Calu3 (cell line): Measurements from ENCODE around the gene ALKBH4. TPM values are rescaled to one million over a fixed set of nuclear protein-coding genes. Genes with fewer than 3 reads are reported as not detected.

Experiments
- BruUV-seq: library from RNA; stranded (reverse); fragments of 400-500 nt; replicated peaks from 2 replicates; lab custom pipeline; 2021; lab: Mats Ljungman, UMichigan
- CTCF ChIA-PET: fragments of 300-600 bp; sonication (Branson Sonifier 250); formaldehyde crosslinking; loops from one replicate; lab custom pipeline; 2022; ENCODE audit warnings: antibody characterized with exemption; lab: Charles Lee
- DNase-seq: peaks from one replicate; pipeline ENCODE4 v3.0.0; 2022
- H3K27ac Mint-ChIP-seq: one replicate; pipeline ENCODE4 v1.8.0; 2022; ENCODE audit warnings: mixed read lengths; ENCODE audit not compliant: unreplicated experiment
- H3K27me3 Mint-ChIP-seq: one replicate; pipeline ENCODE4 v1.8.0; 2022; ENCODE audit warnings: mixed read lengths; ENCODE audit not compliant: unreplicated experiment
- H3K36me3 Mint-ChIP-seq: one replicate; pipeline ENCODE4 v1.8.0; 2022; ENCODE audit warnings: mild to moderate bottlenecking, moderate library complexity, mixed read lengths; ENCODE audit not compliant: insufficient read depth, unreplicated experiment
- H3K4me1 Mint-ChIP-seq: one replicate; pipeline ENCODE4 v1.8.0; 2022; ENCODE audit warnings: mild to moderate bottlenecking, low read depth, mixed read lengths; ENCODE audit not compliant: unreplicated experiment
- H3K4me3 Mint-ChIP-seq: one replicate; pipeline ENCODE4 v1.8.0; 2022; ENCODE audit warnings: mild to moderate bottlenecking, low read depth, moderate library complexity, mixed read lengths; ENCODE audit not compliant: unreplicated experiment
- H3K9me3 Mint-ChIP-seq: one replicate; pipeline ENCODE4 v1.8.0; 2022; ENCODE audit warnings: low read depth, mixed read lengths; ENCODE audit not compliant: unreplicated experiment
- CTCF ChIP-seq: fragments of 200-600 bp; IDR thresholded peaks from one replicate; pipeline ENCODE4 v1.8.0; 2022; ENCODE audit warnings: antibody characterized with exemption; ENCODE audit not compliant: unreplicated experiment
- intact Hi-C: fragments of 100-400 bp; cut with micrococcal nuclease; formaldehyde crosslinking; loops from one replicate; pipeline ENCODE4 v1.10.0; 2022; ENCODE audit not compliant: unreplicated experiment
- total RNA-seq: library from RNA; stranded (reverse); gene quantifications from 2 replicates; pipeline ENCODE4 v1.2.3, GENCODE V29; 2022

Gene ALKBH4
- total RNA-seq, 1 experiment from 2014 or later: 5.4 TPM

- no TSS peak for BruUV-seq
- peak; percentile 76 for DNase-seq
- no peak for TF ChIP-seq CTCF
- Mint-ChIP-seq H3K27ac (peak within 1 kb of the TSS; percentile 61), H3K4me3 (peak within 1 kb of the TSS; percentile 66), H3K4me1 (peaks cover 8% of the 10 kb centered on the region), H3K27me3 (no peaks in the 10 kb centered on the region), H3K36me3 (peaks cover 20% of the 10 kb centered on the region), H3K9me3 (no peaks in the 10 kb centered on the region)
- intact Hi-C loops: no loop called here
- CTCF ChIA-PET: interaction anchor here (0.6 to 0.7 kb wide), 2 partner anchors 21 to 784 kb away, joined by 4 to 7 read pairs; no protein-coding TSS in a partner anchor
Measured at GRCh38 chr7:102433219-102434038, 31.2 kb downstream of the ALKBH4 start, which contains the start of gene ORAI2. Gene ORAI2 (plus strand): TSS chr7:102433575. CDS start chr7:102438957, 5,382 bp downstream.

- CTCF ChIA-PET: no interaction called here
Measured at GRCh38 chr7:102432442-102433218, 32.0 kb downstream of the ALKBH4 start.

GRCh38 chr7:102431617-102432298 is 32.9 kb downstream of the ALKBH4 start:
- BruUV-seq: no TSS peak
- CTCF ChIA-PET: no interaction called here
- no peak for DNase-seq
- Mint-ChIP-seq H3K27ac (no peak overlapping the region), H3K4me1 (peaks cover 8% of the 10 kb centered on the region), H3K4me3 (no peak overlapping the region), H3K36me3 (peaks cover 20% of the 10 kb centered on the region), H3K27me3 (no peaks in the 10 kb centered on the region), H3K9me3 (no peaks in the 10 kb centered on the region)
- no peak for TF ChIP-seq CTCF
- intact Hi-C loops: no loop called here

More at GRCh38 chr7:102432442-102433218, 32.0 kb downstream of the ALKBH4 start:
- Mint-ChIP-seq H3K9me3 (no peaks in the 10 kb centered on the region), H3K27me3 (no peaks in the 10 kb centered on the region), H3K36me3 (peaks cover 20% of the 10 kb centered on the region), H3K4me3 (peak overlapping the region; percentile 66), H3K4me1 (peaks cover 8% of the 10 kb centered on the region), H3K27ac (no peak overlapping the region)
- DNase-seq: no peak
- intact Hi-C loops: no loop called here
- TF ChIP-seq CTCF: no peak
- BruUV-seq: no TSS peak

GRCh38 chr7:102429141-102429899 is 35.3 kb downstream of the ALKBH4 start:
- no peak overlapping the region for H3K4me3 Mint-ChIP-seq
- CTCF ChIA-PET: no interaction called here
- H3K4me1 Mint-ChIP-seq: peaks cover 2% of the 10 kb centered on the region
- no peak for TF ChIP-seq CTCF
- intact Hi-C loops: no loop called here
- H3K27me3 Mint-ChIP-seq: no peaks in the 10 kb centered on the region
- BruUV-seq: no TSS peak
- H3K9me3 Mint-ChIP-seq: no peaks in the 10 kb centered on the region
- H3K27ac Mint-ChIP-seq: no peak overlapping the region
- DNase-seq: no peak
- peaks cover 20% of the 10 kb centered on the region for H3K36me3 Mint-ChIP-seq
